Measurements from ENCODE around the gene SPATA32. TPM values are rescaled to one million over a fixed set of nuclear protein-coding genes. Genes with fewer than 3 reads are reported as not detected.
A peak's percentile ranks its signal among the peaks of the same experiment; 100 is the strongest.

Gene SPATA32
- total and polyA plus RNA-seq, 12 donors = 0.06 to 0.11 TPM; not detected in 10

- intact Hi-C loops (cut with DNase I) = no loop called here
- DNase-seq = peak in 4 of 7 donors; percentile 53 to 67 (median 58)
- TF ChIP-seq CTCF (IDR thresholded peaks at IDR 0.05) (no peak), POLR2A (IDR thresholded peaks at IDR 0.05) (no peak)
- Histone ChIP-seq H3K27ac (peak overlapping the region in 1 of 5 donors; percentile 27), H3K27me3 (no peaks in the 10 kb centered on the region), H3K4me3 (no peak overlapping the region), H3K9me3 (replicated peaks in 1 of 3) (no peaks in the 10 kb centered on the region), H3K4me1 (replicated peaks in 1 of 2) (peaks cover 32 to 62% of the 10 kb centered on the region in 2 donors), H3K36me3 (replicated peaks in 1 of 2) (peaks cover 0 to 27% of the 10 kb centered on the region in 2 donors)
- WGBS, 4 donors = 77 to 79% (median 77%) methylated on average over 14 to 15 of the region's 15 CpGs
These were observed 27.7 kb upstream of the SPATA32 start for GRCh38 chr17:45289301-45290268.

- H3K27ac ChIP-seq = peak overlapping the region in 1 of 5 donors; percentile 27
- H3K4me1 ChIP-seq (replicated peaks in 1 of 2) = peaks cover 25 to 54% of the 10 kb centered on the region in 2 donors
- peak in 1 of 7 donors; percentile 13 for DNase-seq
These were observed 26.9 kb upstream of the SPATA32 start for GRCh38 chr17:45288825-45289224.

GRCh38 chr17:45287526-45288500 lies 25.9 kb upstream of the SPATA32 start:
- H3K36me3 ChIP-seq (replicated peaks in 1 of 2) = peaks cover 0 to 44% of the 10 kb centered on the region in 2 donors
- DNase-seq = peak in 4 of 7 donors; percentile 38 to 81 (median 46)
- H3K27me3 ChIP-seq = no peaks in the 10 kb centered on the region
- no peaks in the 10 kb centered on the region for H3K9me3 ChIP-seq (replicated peaks in 1 of 3)
- peaks cover 15 to 44% of the 10 kb centered on the region in 2 donors for H3K4me1 ChIP-seq (replicated peaks in 1 of 2)
- WGBS, 4 donors = 66 to 89% (median 75%) methylated on average over 5 to 10 of the region's 10 CpGs
- intact Hi-C loops (cut with DNase I) = no loop called here
- TF ChIP-seq CTCF (IDR thresholded peaks at IDR 0.05) = no peak
- no peak for TF ChIP-seq POLR2A (IDR thresholded peaks at IDR 0.05)
- peak overlapping the region in 1 of 5 donors; percentile 26 for H3K27ac ChIP-seq
- no peak overlapping the region for H3K4me3 ChIP-seq

More at GRCh38 chr17:45288825-45289224, 26.9 kb upstream of the SPATA32 start:
- Histone ChIP-seq H3K27me3 (no peaks in the 10 kb centered on the region), H3K36me3 (replicated peaks in 1 of 2) (peaks cover 0 to 34% of the 10 kb centered on the region in 2 donors), H3K4me3 (no peak overlapping the region), H3K9me3 (replicated peaks in 1 of 3) (no peaks in the 10 kb centered on the region)
- intact Hi-C loops (cut with DNase I) = no loop called here
- 84 to 90% (median 87%) methylated on average over 10 of the region's 10 CpGs for WGBS, 4 donors
- no peak for TF ChIP-seq POLR2A (IDR thresholded peaks at IDR 0.05)
- TF ChIP-seq CTCF (IDR thresholded peaks at IDR 0.05) = no peak
